Measurements from ENCODE around the gene TMEM45B. TPM values are rescaled to one million over a fixed set of nuclear protein-coding genes. Genes with fewer than 3 reads are reported as not detected.
A peak's percentile ranks its signal among the peaks of the same experiment; 100 is the strongest.
"Not testable (repeated sequence)": the region's sequence is repeated elsewhere in the genome, so short reads cannot be mapped to it uniquely, and the experiment has no call there.

The TMEM45B gene
- total and polyA plus RNA-seq, 8 donors = 3.6 to 80.6 (median 19.3) TPM

DNA sequence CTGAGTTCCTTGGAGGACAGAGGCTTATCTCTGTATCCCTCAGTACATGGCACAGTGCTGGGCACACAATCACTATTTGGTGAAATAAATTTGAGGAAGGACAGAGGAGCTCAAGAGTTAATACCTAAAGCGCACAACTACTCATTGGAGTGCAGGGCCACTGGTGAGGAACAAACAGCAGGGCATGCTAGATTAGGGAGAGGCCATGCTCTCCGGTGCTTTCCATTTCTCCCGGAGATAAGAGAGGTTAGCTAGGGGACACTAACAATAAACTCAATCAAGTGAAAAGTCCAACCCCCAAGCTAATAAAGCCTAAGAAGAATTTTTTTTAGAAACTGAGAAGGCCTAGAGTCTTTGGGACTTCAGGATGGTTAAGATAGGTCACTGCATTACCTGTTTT, 50.7 kb downstream of the TMEM45B start:
- Histone ChIP-seq H3K36me3 (peaks cover 59 to 92% (median 86%) of the 10 kb centered on the region in 4 donors), H3K27me3 (no peaks in the 10 kb centered on the region), H3K4me1 (peaks cover 5 to 32% (median 15%) of the 10 kb centered on the region in 4 donors), H3K9me3 (no peaks in the 10 kb centered on the region), H3K27ac (peak overlapping the region in 2 of 5 donors; percentile 1 to 28), H3K4me3 (no peak overlapping the region)
- intact Hi-C loops (cut with DNase I; ENCODE audit: low total_unique reads) = no loop called here
- 25 to 54% (median 37%) methylated on average over 3 of the region's 3 CpGs for WGBS, 5 donors
- DNase-seq = peak in 1 of 2 donors; percentile 66
- TF ChIP-seq, protein P1, sequence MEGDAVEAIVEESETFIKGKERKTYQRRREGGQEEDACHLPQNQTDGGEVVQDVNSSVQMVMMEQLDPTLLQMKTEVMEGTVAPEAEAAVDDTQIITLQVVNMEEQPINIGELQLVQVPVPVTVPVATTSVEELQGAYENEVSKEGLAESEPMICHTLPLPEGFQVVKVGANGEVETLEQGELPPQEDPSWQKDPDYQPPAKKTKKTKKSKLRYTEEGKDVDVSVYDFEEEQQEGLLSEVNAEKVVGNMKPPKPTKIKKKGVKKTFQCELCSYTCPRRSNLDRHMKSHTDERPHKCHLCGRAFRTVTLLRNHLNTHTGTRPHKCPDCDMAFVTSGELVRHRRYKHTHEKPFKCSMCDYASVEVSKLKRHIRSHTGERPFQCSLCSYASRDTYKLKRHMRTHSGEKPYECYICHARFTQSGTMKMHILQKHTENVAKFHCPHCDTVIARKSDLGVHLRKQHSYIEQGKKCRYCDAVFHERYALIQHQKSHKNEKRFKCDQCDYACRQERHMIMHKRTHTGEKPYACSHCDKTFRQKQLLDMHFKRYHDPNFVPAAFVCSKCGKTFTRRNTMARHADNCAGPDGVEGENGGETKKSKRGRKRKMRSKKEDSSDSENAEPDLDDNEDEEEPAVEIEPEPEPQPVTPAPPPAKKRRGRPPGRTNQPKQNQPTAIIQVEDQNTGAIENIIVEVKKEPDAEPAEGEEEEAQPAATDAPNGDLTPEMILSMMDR (IDR thresholded peaks at IDR 0.05) = no peak
- TF ChIP-seq POLR2AphosphoS5 (IDR thresholded peaks at IDR 0.05) = peak in 1 of 3 donors; percentile 37

DNA sequence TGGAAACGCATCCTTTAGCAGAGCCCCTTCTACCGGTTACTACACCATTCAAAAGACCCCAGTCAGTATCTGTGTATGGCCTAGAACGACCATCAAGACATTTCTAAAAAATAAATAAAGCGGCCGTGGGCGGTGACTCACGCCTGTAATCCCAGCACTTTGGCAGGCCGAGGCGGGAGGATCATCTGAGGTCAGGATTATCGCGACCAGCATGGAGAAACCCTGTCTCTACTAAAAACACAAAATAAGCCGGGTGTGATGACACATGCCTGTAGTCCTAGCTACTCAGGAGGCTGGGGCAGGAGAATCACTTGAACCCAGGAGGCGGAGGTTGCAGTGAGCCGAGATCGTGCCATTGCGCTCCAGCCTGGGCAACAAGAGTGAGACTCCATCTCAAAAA, 53.0 kb downstream of the TMEM45B start:
- WGBS, 5 donors = 76 to 86% (median 77%) methylated on average over 16 of the region's 16 CpGs
- H3K27ac ChIP-seq; DNase-seq; intact Hi-C loops (cut with DNase I; ENCODE audit: low total_unique reads); H3K27me3 ChIP-seq; H3K9me3 ChIP-seq; H3K4me3 ChIP-seq: not testable (repeated sequence)
- Histone ChIP-seq H3K4me1 (peaks cover 0 to 23% (median 11%) of the 10 kb centered on the region in 4 donors), H3K36me3 (peaks cover 64 to 99% (median 99%) of the 10 kb centered on the region in 4 donors)

DNA sequence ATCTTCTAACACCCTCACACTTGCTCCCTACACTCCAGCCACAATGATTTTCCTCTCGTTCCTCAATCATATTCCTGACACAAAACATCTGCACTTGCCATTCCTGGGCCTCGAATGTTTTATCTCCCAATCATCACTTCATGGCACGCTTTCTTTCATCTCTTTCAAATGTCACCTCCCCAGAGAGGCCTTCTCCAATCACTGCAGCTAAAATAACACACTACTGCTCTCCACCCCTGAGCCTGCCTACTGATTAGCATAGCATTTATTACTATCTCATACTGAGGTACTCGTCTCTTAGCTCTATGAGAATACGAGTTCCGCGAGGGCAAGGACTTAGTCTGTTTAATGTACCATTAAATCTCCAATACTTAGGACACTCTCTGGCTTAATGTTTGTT, 56.3 kb downstream of the TMEM45B start:
- Histone ChIP-seq H3K4me3 (no peak overlapping the region), H3K27ac (no peak overlapping the region), H3K4me1 (peaks cover 0 to 11% (median 5%) of the 10 kb centered on the region in 4 donors), H3K36me3 (peaks cover 68 to 99% (median 99%) of the 10 kb centered on the region in 4 donors), H3K27me3 (no peaks in the 10 kb centered on the region), H3K9me3 (no peaks in the 10 kb centered on the region)
- WGBS, 5 donors = 34 to 76% (median 54%) methylated on average over 7 of the region's 7 CpGs
- intact Hi-C loops (cut with DNase I; ENCODE audit: low total_unique reads) = no loop called here
- no peak for TF ChIP-seq EP300 (IDR thresholded peaks at IDR 0.05)
- TF ChIP-seq, protein P1 (IDR thresholded peaks at IDR 0.05) = no peak
- no peak for TF ChIP-seq POLR2A (IDR thresholded peaks at IDR 0.05)
- TF ChIP-seq POLR2AphosphoS5 (IDR thresholded peaks at IDR 0.05) = no peak
- no peak for DNase-seq

DNA sequence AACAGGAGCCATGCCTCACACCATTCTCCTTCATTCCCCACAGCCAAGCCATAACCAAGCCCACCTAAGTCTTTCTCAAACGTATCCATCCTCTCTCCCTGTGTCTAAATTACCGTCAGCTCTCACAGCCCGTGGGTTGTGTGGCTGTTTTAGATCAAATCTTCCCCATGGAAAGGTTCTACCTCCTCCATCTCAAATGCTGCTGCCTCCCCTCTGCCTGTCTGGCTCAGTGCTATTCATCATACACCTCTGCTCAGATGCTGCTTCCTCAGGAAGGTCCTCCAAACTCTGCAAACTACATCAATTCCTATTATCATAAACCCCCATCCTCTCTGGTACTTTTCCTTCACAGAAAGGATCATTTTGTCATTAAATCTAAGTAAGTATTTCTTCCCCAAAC, 64.7 kb downstream of the TMEM45B start:
- intact Hi-C loops (cut with DNase I; ENCODE audit: low total_unique reads) = no loop called here
- TF ChIP-seq, protein P1 (IDR thresholded peaks at IDR 0.05) = no peak
- no peak for TF ChIP-seq EP300 (IDR thresholded peaks at IDR 0.05)
- no peak for TF ChIP-seq POLR2AphosphoS5 (IDR thresholded peaks at IDR 0.05)
- no peak for TF ChIP-seq POLR2A (IDR thresholded peaks at IDR 0.05)
- no peaks in the 10 kb centered on the region for H3K27me3 ChIP-seq
- no peak overlapping the region for H3K27ac ChIP-seq
- WGBS, 5 donors = 81 to 95% (median 91%) methylated on average over 3 of the region's 3 CpGs
- peaks cover 68 to 100% (median 100%) of the 10 kb centered on the region in 4 donors for H3K36me3 ChIP-seq
- H3K4me3 ChIP-seq = no peak overlapping the region
- no peak for DNase-seq
- no peaks in the 10 kb centered on the region for H3K4me1 ChIP-seq
- H3K9me3 ChIP-seq = no peaks in the 10 kb centered on the region

DNA sequence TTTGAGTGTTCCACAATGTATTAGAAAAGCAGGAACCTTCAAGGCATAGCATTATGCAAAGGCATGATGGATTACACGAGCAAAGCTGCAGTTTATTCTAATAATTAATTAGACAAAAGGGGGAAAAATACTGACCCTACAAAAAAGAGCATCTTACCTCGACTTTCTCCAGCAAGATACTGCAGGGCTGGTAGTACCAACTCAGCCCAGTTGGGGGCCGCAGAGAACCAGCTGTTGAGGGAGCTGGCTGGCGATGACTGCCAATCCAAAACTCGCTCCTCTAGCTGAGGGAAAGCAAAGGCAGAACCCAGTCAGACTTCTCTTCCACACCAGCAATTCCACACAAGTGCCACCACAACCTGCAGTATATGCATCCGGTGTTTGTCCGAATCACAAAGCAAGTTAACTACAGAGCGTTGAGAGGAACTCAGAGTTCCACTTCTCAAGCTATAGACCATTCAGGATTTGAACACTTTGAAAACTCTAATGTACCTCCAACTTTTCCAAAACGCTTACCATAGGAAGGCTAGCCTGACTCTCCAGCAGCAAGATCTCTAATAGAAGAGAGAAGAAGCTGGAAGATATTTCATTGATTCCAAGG, 66.0 kb downstream of the TMEM45B start:
- no peaks in the 10 kb centered on the region for H3K9me3 ChIP-seq
- H3K27ac ChIP-seq = no peak overlapping the region
- intact Hi-C loops (cut with DNase I; ENCODE audit: low total_unique reads) = no loop called here
- peak; percentile 53 to 63 for DNase-seq
- no peaks in the 10 kb centered on the region for H3K4me1 ChIP-seq
- H3K36me3 ChIP-seq = peaks cover 74 to 100% (median 100%) of the 10 kb centered on the region in 4 donors
- no peaks in the 10 kb centered on the region for H3K27me3 ChIP-seq
- H3K4me3 ChIP-seq = no peak overlapping the region
- WGBS, 5 donors = 52 to 71% (median 63%) methylated on average over 9 of the region's 9 CpGs
- TF ChIP-seq POLR2A (IDR thresholded peaks at IDR 0.05) (no peak), EP300 (IDR thresholded peaks at IDR 0.05) (no peak), POLR2AphosphoS5 (IDR thresholded peaks at IDR 0.05) (no peak)
- TF ChIP-seq, protein P1 (IDR thresholded peaks at IDR 0.05) = peak in 5 of 7 experiments; percentile 10 to 45 (median 41)
